Motor neuron (in vitro differentiated cells): Measurements from ENCODE around the gene SLCO3A1. TPM values are rescaled to one million over a fixed set of nuclear protein-coding genes. Genes with fewer than 3 reads are reported as not detected.

Source experiments
- ATAC-seq, 8 experiments: fragments of 200-7000 bp; cut with Tn5 transposase; replicated peaks in 6 of 8; 2 replicates each; pipeline ENCODE4 v1.8.0; 2021; ENCODE audit warnings: mild to moderate bottlenecking in 8 of 8, moderate library complexity in 8 of 8
- H3K27ac ChIP-seq, 2 donors: fragments of 250-450 bp; sonication (Bioruptor Pico); 2 replicates each; pipeline ENCODE4 v1.9.0; 2021; ENCODE audit warnings: antibody characterized with exemption in 2 of 2, mild to moderate bottlenecking in 2 of 2, moderate library complexity in 1 of 2
- H3K4me1 ChIP-seq, 2 donors: fragments of 250-450 bp; sonication (Bioruptor Pico); replicated peaks in 1 of 2; 2 replicates each; pipeline ENCODE4 v1.6.1; 2021; ENCODE audit warnings: antibody characterized with exemption in 2 of 2, mild to moderate bottlenecking in 2 of 2, moderate library complexity in 1 of 2
- H3K4me3 ChIP-seq, 5 donors: fragments of 250-450 bp; sonication (Bioruptor Pico); 2 replicates each; pipeline ENCODE4 v1.9.0; 2021; ENCODE audit warnings: antibody characterized with exemption in 5 of 5, mild to moderate bottlenecking in 5 of 5, moderate library complexity in 4 of 5
- WGBS, 10 experiments: fragments of 450-650 bp; shearing (Covaris generic); methylation state at CpG; one replicate each; pipeline ENCODE4 v1.0.0; 2022; 5-methylcytosine and 5-hydroxymethylcytosine counted together
- in situ Hi-C, 9 experiments: fragments of 400-800 bp; cut with MboI; loops; one replicate each; pipeline ENCODE4 v1.15.0; 2021; ENCODE audit warnings: low sequenced_read_pairs in 9 of 9, low pct_unique_long_range_greater_than_20kb in 2 of 9; ENCODE audit not compliant: unreplicated experiment in 9 of 9
- total RNA-seq, 8 experiments: library from RNA; unstranded; fragments of 300-600 nt; gene quantifications; 2 replicates each; pipeline versions ENCODE4 v1.2.3 to v1.2.4, GENCODE V29; 2022

Gene SLCO3A1
- total RNA-seq, 8 experiments from 2014 or later, result 2.2 to 19.6 (median 4.9) TPM

DNA sequence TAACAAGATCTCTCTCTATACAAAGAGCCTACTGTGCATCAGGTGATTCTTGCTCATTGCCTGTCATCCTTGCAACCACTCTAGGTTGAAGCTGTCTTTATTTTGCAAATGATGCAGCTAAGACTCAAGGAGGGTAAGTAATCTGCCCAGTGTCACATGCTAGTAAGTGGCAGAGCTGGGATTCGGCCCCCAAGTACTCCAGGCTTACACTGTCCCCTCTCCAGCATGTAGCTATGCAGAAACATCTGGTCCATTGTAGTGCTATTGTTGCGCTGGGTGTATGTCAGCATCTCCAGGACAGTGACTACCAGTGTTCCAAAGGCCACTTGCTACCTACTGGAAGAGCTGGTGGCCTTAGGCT lies 248.9 kb downstream of the SLCO3A1 start:
- H3K4me3 ChIP-seq, result no peak overlapping the region
- H3K27ac ChIP-seq, result no peak overlapping the region
- ATAC-seq, result peak in 2 of 8 experiments; percentile 65 to 69
- peaks cover under 1 to 8% of the 10 kb centered on the region in 2 donors for H3K4me1 ChIP-seq
- in situ Hi-C loops, result loop anchor here in 4 of 9 experiments (25.0 kb wide), 4 partner anchors 110 to 610 kb away; partner anchors contain the start of gene ST8SIA2 (in 1 of the 4)
- WGBS, 10 experiments, result 20 to 100% (median 84%) methylated on average over 1 to 2 of the region's 2 CpGs; no CpG with 5 or more reads in 4 of the 10 experiments

DNA sequence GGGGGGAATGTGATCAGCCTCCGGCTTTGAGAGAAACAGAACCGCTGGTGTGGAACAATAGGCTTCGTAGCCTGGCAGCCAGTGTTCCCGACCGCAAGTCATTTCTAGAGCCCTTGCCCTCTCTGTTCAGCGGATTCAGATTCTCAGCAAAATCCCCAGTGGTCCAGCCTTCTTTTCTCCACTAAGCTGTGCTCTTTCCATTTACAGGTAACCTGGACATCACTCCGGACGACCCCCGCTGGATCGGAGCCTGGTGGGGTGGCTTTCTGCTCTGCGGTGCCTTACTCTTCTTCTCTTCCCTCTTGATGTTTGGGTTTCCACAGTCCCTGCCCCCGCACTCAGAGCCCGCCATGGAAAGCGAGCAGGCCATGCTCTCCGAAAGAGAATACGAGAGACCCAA lies 250.6 kb downstream of the SLCO3A1 start:
- Histone ChIP-seq H3K4me1 (peaks cover 3 to 15% of the 10 kb centered on the region in 2 donors), H3K27ac (no peak overlapping the region), H3K4me3 (no peak overlapping the region)
- ATAC-seq, result no peak
- WGBS, 10 experiments, result 87 to 97% (median 90%) methylated on average over 3 to 9 of the region's 16 CpGs; no CpG with 5 or more reads in 5 of the 10 experiments
- in situ Hi-C loops, result loop anchor here in 4 of 9 experiments (25.0 kb wide), 4 partner anchors 108 to 608 kb away; partner anchors contain the start of gene ST8SIA2 (in 1 of the 4)

DNA sequence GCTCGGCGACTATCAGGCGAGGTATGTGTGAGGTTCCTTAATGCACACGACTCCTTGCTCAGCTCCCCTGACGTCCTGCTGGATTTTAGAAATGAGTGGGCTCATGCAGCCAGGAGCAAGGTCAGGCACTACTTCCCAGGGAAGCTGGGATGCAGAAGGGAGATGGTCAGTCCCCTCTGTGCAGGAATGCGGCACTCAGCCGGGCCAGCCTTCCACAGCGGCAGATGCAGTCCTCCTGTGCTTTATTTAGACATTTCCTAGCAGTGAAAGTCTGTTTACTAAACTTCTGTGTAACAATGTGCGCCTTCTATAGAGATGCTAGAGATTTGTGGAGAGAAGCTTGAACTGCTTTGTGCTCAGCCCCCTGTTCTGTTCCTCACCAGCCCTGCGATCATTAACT lies 252.1 kb downstream of the SLCO3A1 start:
- in situ Hi-C loops, result loop anchor here in 4 of 9 experiments (25.0 kb wide), 4 partner anchors 107 to 607 kb away; partner anchors contain the start of gene ST8SIA2 (in 1 of the 4)

DNA sequence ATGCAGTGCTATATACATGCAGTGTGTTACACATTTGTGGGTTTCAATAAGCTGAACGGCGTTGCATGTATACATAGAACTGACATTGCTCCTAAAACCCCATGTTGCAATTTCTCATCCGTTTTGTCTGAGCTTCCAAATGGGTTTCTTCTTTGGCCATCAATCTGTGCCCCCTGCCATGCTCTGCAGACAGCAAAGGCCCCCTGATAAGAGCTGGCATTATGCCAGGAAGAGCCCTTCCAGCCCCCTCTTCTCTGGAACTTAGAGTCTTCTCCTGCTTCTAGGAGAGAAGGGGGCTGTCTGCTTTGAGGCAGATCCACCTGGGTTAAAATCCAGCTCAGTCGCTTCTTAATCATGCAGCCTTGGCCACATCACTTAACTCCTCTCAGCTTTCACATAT lies 254.0 kb downstream of the SLCO3A1 start:
- H3K4me3 ChIP-seq, result no peak overlapping the region
- in situ Hi-C loops, result loop anchor here in 4 of 9 experiments (25.0 kb wide), 4 partner anchors 105 to 605 kb away; partner anchors contain the start of gene ST8SIA2 (in 1 of the 4)
- 20 to 100% (median 41%) methylated on average over 1 to 4 of the region's 4 CpGs; no CpG with 5 or more reads in 3 of the 10 experiments for WGBS, 10 experiments
- H3K4me1 ChIP-seq, result peaks cover 3 to 15% of the 10 kb centered on the region in 2 donors
- no peak overlapping the region for H3K27ac ChIP-seq
- ATAC-seq, result no peak

More for the DNA sequence above, 252.1 kb downstream of the SLCO3A1 start:
- WGBS, 10 experiments, result 48 to 100% (median 83%) methylated on average over 2 to 6 of the region's 10 CpGs; no CpG with 5 or more reads in 2 of the 10 experiments
- no peak overlapping the region for H3K27ac ChIP-seq
- peaks cover 3 to 15% of the 10 kb centered on the region in 2 donors for H3K4me1 ChIP-seq
- peak in 1 of 8 experiments; percentile 29 for ATAC-seq
- no peak overlapping the region for H3K4me3 ChIP-seq

DNA sequence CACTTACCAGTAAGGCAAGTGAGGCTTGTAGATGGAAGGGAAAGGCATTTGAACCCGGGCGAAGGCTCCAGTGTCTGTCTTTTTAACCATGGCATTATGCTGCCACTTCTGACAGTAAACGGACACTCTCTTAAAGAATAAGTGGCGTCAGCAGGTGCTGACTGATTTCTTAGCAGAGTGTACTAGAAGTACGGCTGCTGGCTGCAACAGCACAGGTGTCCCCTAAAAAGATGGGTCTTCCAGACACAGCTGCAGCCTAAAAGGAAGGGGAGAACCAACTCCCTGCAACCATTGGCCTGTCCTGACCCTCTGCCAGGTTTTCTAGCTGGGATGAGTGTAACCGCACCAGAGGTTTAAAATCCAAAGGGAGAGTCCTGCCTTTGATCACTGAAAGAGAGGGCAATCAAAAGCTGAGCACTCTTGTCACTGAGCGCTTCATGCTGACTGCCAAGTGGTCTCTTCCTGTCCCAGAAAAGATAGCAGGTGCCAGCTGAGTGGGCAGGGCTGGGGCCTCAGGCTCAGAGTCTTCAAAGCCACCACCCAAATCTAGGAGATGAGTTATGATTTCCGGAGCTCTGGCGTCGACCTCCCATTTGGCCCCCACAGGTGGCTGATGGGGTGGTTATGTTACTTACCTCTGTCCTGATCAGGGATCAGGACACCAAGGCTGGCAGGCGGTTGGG lies 255.8 kb downstream of the SLCO3A1 start:
- 40 to 100% (median 90%) methylated on average over 1 to 6 of the region's 11 CpGs; no CpG with 5 or more reads in 2 of the 10 experiments for WGBS, 10 experiments
- no peak for ATAC-seq
- Histone ChIP-seq H3K27ac (no peak overlapping the region), H3K4me1 (peaks cover 3 to 15% of the 10 kb centered on the region in 2 donors), H3K4me3 (no peak overlapping the region)
- in situ Hi-C loops, result loop anchor here in 4 of 9 experiments (25.0 kb wide), 4 partner anchors 103 to 603 kb away; partner anchors contain the start of gene ST8SIA2 (in 1 of the 4)

DNA sequence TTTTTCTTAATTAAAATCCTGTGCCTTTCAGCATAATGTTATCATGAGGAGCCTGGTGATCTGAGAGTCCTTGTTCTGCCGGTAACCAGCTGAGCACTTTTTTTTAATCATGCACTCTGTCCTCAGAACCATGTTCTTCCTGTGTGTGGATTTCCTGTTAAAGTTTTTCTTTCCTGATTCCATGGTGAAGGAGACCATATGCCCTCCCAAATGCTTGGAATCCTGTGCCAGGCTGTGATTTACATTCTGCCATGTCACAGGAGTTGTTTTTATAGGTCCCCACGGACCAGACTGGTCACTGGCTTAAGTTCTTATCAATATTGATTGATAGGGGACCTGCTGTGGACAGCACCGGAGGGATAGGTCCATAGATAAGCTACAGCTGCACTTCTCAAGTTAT lies 257.8 kb downstream of the SLCO3A1 start:
- H3K27ac ChIP-seq, result no peak overlapping the region
- no peak overlapping the region for H3K4me3 ChIP-seq
- 46 to 100% (median 83%) methylated on average over 1 to 3 of the region's 3 CpGs; no CpG with 5 or more reads in 3 of the 10 experiments for WGBS, 10 experiments
- in situ Hi-C loops, result loop anchor here in 4 of 9 experiments (25.0 kb wide), 4 partner anchors 101 to 601 kb away; partner anchors contain the start of gene ST8SIA2 (in 1 of the 4)
- no peak for ATAC-seq
- peaks cover 3 to 15% of the 10 kb centered on the region in 2 donors for H3K4me1 ChIP-seq

DNA sequence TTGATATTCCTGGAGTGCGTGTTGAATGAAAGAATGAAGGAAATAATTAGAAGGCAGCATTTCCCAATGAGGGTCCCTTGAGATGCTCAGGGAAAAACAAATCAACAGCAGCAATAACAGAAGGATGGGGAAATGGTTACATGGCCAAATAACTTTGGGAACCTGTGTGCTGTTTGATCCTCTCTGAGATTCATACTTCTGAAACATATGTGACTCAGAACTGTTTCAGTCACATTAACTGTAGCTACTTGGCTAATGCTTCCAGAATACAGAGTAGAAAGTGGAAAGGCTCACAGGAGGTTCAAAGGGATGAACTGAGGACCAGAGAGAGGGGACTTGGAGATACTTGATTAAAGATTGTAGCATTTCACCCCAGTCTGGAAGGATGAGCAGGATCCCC lies 258.2 kb downstream of the SLCO3A1 start:
- in situ Hi-C loops, result loop anchor here in 4 of 9 experiments (25.0 kb wide), 4 partner anchors 101 to 601 kb away; partner anchors contain the start of gene ST8SIA2 (in 1 of the 4)
- H3K4me1 ChIP-seq, result peaks cover 3 to 17% of the 10 kb centered on the region in 2 donors
- no peak overlapping the region for H3K4me3 ChIP-seq
- 60 to 100% (median 89%) methylated on average over 1 of the region's 1 CpG; no CpG with 5 or more reads in 5 of the 10 experiments for WGBS, 10 experiments
- peak in 2 of 8 experiments; percentile 32 to 46 for ATAC-seq
- H3K27ac ChIP-seq, result no peak overlapping the region

DNA sequence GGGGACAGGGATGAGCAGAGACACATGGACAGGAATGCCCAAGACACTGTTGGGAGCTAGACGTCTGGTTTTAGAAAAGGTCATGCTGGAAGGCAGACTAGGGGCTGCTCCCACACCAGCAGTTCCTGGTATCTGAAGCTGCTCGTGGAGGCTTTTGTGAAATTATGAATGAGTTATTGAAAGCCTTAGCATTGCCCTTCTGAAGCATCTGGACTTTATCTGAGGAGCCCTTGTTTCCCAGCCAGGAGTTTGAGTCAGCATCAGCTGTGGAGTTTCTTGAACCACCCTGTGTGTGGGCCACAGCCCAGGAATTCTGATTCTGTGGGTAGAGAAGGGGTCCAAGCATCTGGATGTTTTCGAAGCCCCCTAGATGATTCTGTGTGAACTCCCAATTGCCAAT lies 258.7 kb downstream of the SLCO3A1 start:
- in situ Hi-C loops, result loop anchor here in 4 of 9 experiments (25.0 kb wide), 4 partner anchors 100 to 600 kb away; partner anchors contain the start of gene ST8SIA2 (in 1 of the 4)
- H3K27ac ChIP-seq, result no peak overlapping the region
- peak in 2 of 8 experiments; percentile 76 to 88 for ATAC-seq
- H3K4me1 ChIP-seq, result peaks cover 3 to 17% of the 10 kb centered on the region in 2 donors
- 14 to 100% (median 88%) methylated on average over 1 of the region's 3 CpGs; no CpG with 5 or more reads in 7 of the 10 experiments for WGBS, 10 experiments
- no peak overlapping the region for H3K4me3 ChIP-seq

DNA sequence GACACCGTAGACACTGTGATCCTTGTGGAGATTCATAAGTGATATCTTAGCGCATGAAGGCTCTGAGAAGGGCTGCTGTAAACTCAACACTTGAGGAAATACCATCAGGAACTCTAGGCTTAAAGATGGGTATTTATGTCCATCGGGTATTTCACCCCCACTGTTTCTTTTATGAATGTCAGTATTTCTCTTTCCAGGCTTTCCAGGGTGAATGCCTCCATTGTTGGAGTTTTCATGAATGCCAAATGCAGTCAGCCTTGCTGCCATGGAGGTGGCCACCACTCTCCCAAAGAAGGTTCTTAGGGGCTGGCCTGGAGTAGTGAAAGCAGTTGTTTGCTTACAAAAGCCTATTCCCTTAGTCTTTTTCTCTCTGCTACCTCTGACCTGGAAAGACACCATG lies 259.2 kb downstream of the SLCO3A1 start:
- in situ Hi-C loops, result loop anchor here in 4 of 9 experiments (25.0 kb wide), 4 partner anchors 100 to 600 kb away; partner anchors contain the start of gene ST8SIA2 (in 1 of the 4)
- Histone ChIP-seq H3K4me3 (no peak overlapping the region), H3K27ac (no peak overlapping the region), H3K4me1 (peaks cover 2 to 17% of the 10 kb centered on the region in 2 donors)
- ATAC-seq, result no peak
- WGBS, 10 experiments, result 39 to 100% (median 89%) methylated on average over 1 to 3 of the region's 3 CpGs; no CpG with 5 or more reads in 4 of the 10 experiments

DNA sequence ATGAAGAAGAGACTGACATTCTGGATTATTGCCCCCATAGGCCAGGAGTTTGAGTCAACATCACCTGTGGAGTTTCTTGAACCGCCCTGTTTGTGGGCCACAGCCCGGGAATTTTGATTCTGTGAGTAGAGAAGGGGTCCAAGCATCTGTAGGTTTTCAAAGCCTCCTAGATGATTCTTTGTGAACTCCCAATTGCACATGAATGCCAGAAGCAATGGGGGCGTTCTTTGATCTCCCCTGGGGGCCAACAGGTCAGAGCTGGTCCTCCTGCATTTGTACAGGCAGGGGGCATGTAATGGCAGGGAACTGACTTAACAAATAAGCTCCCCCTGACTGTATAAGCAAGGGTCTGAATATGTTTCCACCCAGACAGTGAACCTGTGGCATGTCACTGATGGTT lies 260.3 kb downstream of the SLCO3A1 start:
- no peak for ATAC-seq

DNA sequence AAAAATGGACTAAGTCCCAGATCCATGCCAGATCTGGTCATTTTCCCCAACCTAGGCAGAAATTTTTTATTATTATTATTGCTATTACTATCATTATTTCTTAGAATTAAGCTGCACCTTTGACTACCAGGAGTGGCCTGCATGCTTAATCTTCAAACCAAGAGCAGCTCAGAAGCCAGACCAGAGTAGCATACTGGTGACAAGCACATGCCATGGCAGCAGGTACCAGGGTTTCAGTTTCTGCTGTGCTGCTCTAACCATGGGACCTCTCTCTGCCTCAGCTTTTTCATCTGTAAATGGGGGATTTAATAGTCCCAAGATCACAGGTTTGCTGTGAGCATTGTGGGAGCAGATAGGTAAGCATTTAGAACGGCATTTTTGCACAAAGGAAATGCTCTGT lies 262.3 kb downstream of the SLCO3A1 start:
- in situ Hi-C loops, result loop anchor here in 4 of 9 experiments (25.0 kb wide), 4 partner anchors 96 to 596 kb away; partner anchors contain the start of gene ST8SIA2 (in 1 of the 4)
- no peak for ATAC-seq
- 60 to 100% (median 100%) methylated on average over 1 of the region's 1 CpG; no CpG with 5 or more reads in 6 of the 10 experiments for WGBS, 10 experiments
- Histone ChIP-seq H3K4me3 (no peak overlapping the region), H3K4me1 (peaks cover 4 to 23% of the 10 kb centered on the region in 2 donors), H3K27ac (no peak overlapping the region)

More for the DNA sequence above, 260.3 kb downstream of the SLCO3A1 start:
- WGBS, 10 experiments, result 0 to 82% (median 60%) methylated on average over 1 to 2 of the region's 3 CpGs; no CpG with 5 or more reads in 5 of the 10 experiments
- in situ Hi-C loops, result loop anchor here in 4 of 9 experiments (25.0 kb wide), 4 partner anchors 98 to 598 kb away; partner anchors contain the start of gene ST8SIA2 (in 1 of the 4)
- peaks cover 4 to 23% of the 10 kb centered on the region in 2 donors for H3K4me1 ChIP-seq
- H3K4me3 ChIP-seq, result no peak overlapping the region
- no peak overlapping the region for H3K27ac ChIP-seq

DNA sequence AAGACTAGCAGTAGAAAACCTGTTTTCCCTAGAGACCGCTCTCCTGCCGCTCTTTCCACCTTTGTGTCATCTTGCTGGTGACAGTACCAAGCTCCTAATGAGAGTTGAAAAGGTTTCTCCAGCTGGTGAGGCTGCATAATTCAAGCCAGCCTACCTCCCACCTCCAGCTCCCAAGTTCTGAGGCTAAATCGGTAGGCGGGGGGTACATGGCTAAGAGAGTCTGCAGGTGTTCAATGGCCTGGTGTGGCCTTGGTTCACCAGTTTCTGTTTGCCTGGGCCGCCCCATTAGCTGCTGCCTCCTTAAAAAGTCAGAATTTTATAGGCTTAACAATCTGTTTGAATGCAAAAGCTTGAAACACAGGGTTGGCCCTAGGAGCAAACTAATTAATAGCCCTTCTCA lies 262.8 kb downstream of the SLCO3A1 start:
- H3K4me1 ChIP-seq, result peaks cover 4 to 23% of the 10 kb centered on the region in 2 donors
- in situ Hi-C loops, result loop anchor here in 4 of 9 experiments (25.0 kb wide), 4 partner anchors 96 to 596 kb away; partner anchors contain the start of gene ST8SIA2 (in 1 of the 4)
- H3K27ac ChIP-seq, result no peak overlapping the region
- no peak overlapping the region for H3K4me3 ChIP-seq
- ATAC-seq, result no peak
- 60 to 94% (median 71%) methylated on average over 2 to 5 of the region's 5 CpGs; no CpG with 5 or more reads in 3 of the 10 experiments for WGBS, 10 experiments
